HepG2 (cell line): ENCODE data around the gene ILDR1. TPM values are rescaled to one million over a fixed set of nuclear protein-coding genes. Genes with fewer than 3 reads are reported as not detected.

Experiments
- ATAC-seq: fragments of 200-7000 bp; cut with Tn5 transposase; 3 replicates; pipeline ENCODE4 v1.9.1; 2020; ENCODE audit warnings: mild to moderate bottlenecking, moderate library complexity
- BruUV-seq: library from RNA; stranded (reverse); fragments of 400-500 nt; replicated peaks from 2 replicates; lab custom pipeline; 2021; lab: Mats Ljungman, UMichigan
- CTCF ChIA-PET: fragments of 300-600 bp; formaldehyde crosslinking; extraction: SDS; loops from one replicate; lab custom pipeline; 2021; ENCODE audit warnings: low total read pairs, inconsistent platforms, low intra/inter-chr PET ratio; lab: Yijun Ruan, JAX
- POLR2A ChIA-PET: fragments of 350-600 bp; sonication (Branson Sonifier 250); formaldehyde crosslinking; loops from one replicate; lab custom pipeline; 2020; ENCODE audit warnings: antibody characterized with exemption, inconsistent platforms; lab: Yijun Ruan, JAX
- DNase-seq: peaks from one replicate; pipeline ENCODE4 v3.0.0-alpha.2; 2015; ENCODE audit warnings: low spot score
- FAIRE-seq: peaks from 3 replicates; lab custom pipeline; 2011; peaks lifted over from hg19 to GRCh38; lab: Jason Lieb, UNC
- H2AFZ ChIP-seq: one replicate; pipeline ENCODE4 v1.6.1; 2011; ENCODE audit warnings: low read length, inconsistent platforms
- H3K27ac ChIP-seq: fragments of 300-600 bp; 3 replicates; pipeline ENCODE4 v1.8.0; 2011; ENCODE audit warnings: mixed run types, mild to moderate bottlenecking, mixed read lengths, low read length, inconsistent platforms; ENCODE audit not compliant: insufficient read depth; ENCODE audit errors: extremely low read length
- H3K27me3 ChIP-seq, 2 experiments: fragments of 200-600 bp in 1 of 2; 2 replicates in 1 of 2; 3 replicates in 1 of 2; pipeline versions ENCODE4 v1.6.0 to v1.8.0; 2011; ENCODE audit warnings: low read length in 2 of 2, mild to moderate bottlenecking in 2 of 2, moderate library complexity in 2 of 2, inconsistent platforms in 1 of 2; ENCODE audit not compliant: insufficient read depth in 2 of 2, control insufficient read depth in 1 of 2
- H3K36me3 ChIP-seq, 2 experiments: fragments of 200-600 bp in 1 of 2; replicated peaks in 1 of 2; 2 replicates in 1 of 2; 3 replicates in 1 of 2; pipeline versions ENCODE4 v1.5.1 to v1.8.0; 2011; ENCODE audit warnings: low read length in 2 of 2, inconsistent platforms in 1 of 2; ENCODE audit not compliant: insufficient read depth in 2 of 2, control insufficient read depth in 1 of 2
- H3K4me1 ChIP-seq: 2 replicates; pipeline ENCODE4 v1.5.1; 2012; ENCODE audit warnings: low read length, inconsistent platforms; ENCODE audit not compliant: insufficient read depth
- H3K4me2 ChIP-seq: 2 replicates; pipeline ENCODE4 v1.6.0; 2011; ENCODE audit warnings: low read depth, low read length, inconsistent platforms
- H3K4me3 ChIP-seq, 3 experiments: fragments of 200-600 bp in 1 of 3; sonication (generic), shearing (Covaris generic) in 1 of 3; replicated peaks in 1 of 3; 2 replicates each; pipeline ENCODE4 v1.5.1; 2011 to 2016; ENCODE audit warnings: low read length in 3 of 3, inconsistent platforms in 2 of 3, low read depth in 2 of 3, mild to moderate bottlenecking in 2 of 3, control low read depth in 1 of 3, mixed read lengths in 1 of 3; ENCODE audit not compliant: insufficient read depth in 1 of 3
- H3K79me2 ChIP-seq: one replicate; pipeline ENCODE4 v1.6.1; 2011; ENCODE audit warnings: low read length, inconsistent platforms; ENCODE audit not compliant: insufficient read depth
- H3K9ac ChIP-seq: 2 replicates; pipeline ENCODE4 v1.6.0; 2011; ENCODE audit warnings: mild to moderate bottlenecking, low read depth, low read length, inconsistent platforms; ENCODE audit not compliant: insufficient read depth
- H3K9me3 ChIP-seq: 2 replicates; pipeline ENCODE4 v1.5.1; 2012; ENCODE audit warnings: mild to moderate bottlenecking, low read length
- H4K20me1 ChIP-seq: 2 replicates; pipeline ENCODE4 v1.6.0; 2011; ENCODE audit warnings: inconsistent platforms, mild to moderate bottlenecking, low read length, moderate library complexity; ENCODE audit not compliant: insufficient read depth
- GLI4 ChIP-seq: sonication (generic); formaldehyde crosslinking; IDR thresholded peaks from 2 replicates; pipeline ENCODE4 v1.5.1; 2020; ENCODE audit warnings: missing genetic modification reagents, mild to moderate bottlenecking, moderate library complexity, borderline replicate concordance
- HNF1B ChIP-seq: sonication (generic); formaldehyde crosslinking; IDR thresholded peaks from 2 replicates; pipeline ENCODE4 v1.5.1; 2020; ENCODE audit warnings: mild to moderate bottlenecking, moderate library complexity, missing genetic modification reagents
- HOXA9 ChIP-seq: sonication (generic); formaldehyde crosslinking; IDR thresholded peaks from 2 replicates; pipeline ENCODE4 v1.8.1; 2022; ENCODE audit warnings: missing genetic modification reagents, mild to moderate bottlenecking, moderate library complexity, borderline replicate concordance
- NFYB ChIP-seq: sonication (generic); formaldehyde crosslinking; IDR thresholded peaks from 2 replicates; pipeline ENCODE4 v1.4.0; 2020; ENCODE audit warnings: missing genetic modification reagents
- SALL2 ChIP-seq: sonication (generic); formaldehyde crosslinking; IDR thresholded peaks from 2 replicates; pipeline ENCODE4 v1.8.1; 2023; ENCODE audit warnings: mild to moderate bottlenecking, missing genetic modification reagents, inconsistent platforms
- SRY ChIP-seq: sonication (generic); formaldehyde crosslinking; IDR thresholded peaks from 2 replicates; pipeline ENCODE4 v1.8.0; 2022; ENCODE audit warnings: mild to moderate bottlenecking, missing genetic modification reagents
- ZFP36 ChIP-seq: fragments of 150-350 bp; IDR thresholded peaks from 2 replicates; pipeline ENCODE4 v1.6.1; 2018; ENCODE audit warnings: borderline replicate concordance, low read length, low read depth; ENCODE audit not compliant: partially characterized antibody
- ZNF83 ChIP-seq: sonication (generic); formaldehyde crosslinking; IDR thresholded peaks from 2 replicates; pipeline ENCODE4 v1.4.0; 2020; ENCODE audit warnings: missing genetic modification reagents, mild to moderate bottlenecking, borderline replicate concordance
- WGBS: methylation state at CpG from one replicate; pipeline ENCODE4 v1.1.6; 2017; ENCODE audit warnings: low lambda C conversion rate; 5-methylcytosine and 5-hydroxymethylcytosine counted together
- in situ Hi-C: cut with HindIII; loops from 2 replicates; pipeline ENCODE4 v1.10.0; 2017; ENCODE audit warnings: low pct_unique_long_range_greater_than_20kb; ENCODE audit not compliant: extremely low pct_ligation_motif_present
- intact Hi-C: fragments of 100-400 bp; cut with micrococcal nuclease; formaldehyde crosslinking; loops from one replicate; pipeline ENCODE4 v1.10.0; 2022; ENCODE audit not compliant: unreplicated experiment
- polyA plus RNA-seq, 8 experiments: library from polyadenylated mRNA; depleted of rRNA in 3 of 8; stranded (reverse) in 7 of 8; unstranded in 1 of 8; fragments of >200 nt; fragmentation: Illumina TruSeq in 4 of 8; extraction: Trizol in 4 of 8; gene quantifications; 2 replicates each; pipeline versions ENCODE4 v1.2.1 to v1.2.3, GENCODE V29; 2011 to 2016; ENCODE audit warnings: low read depth in 4 of 8, missing spikeins in 1 of 8, mixed read lengths in 1 of 8; ENCODE audit not compliant: insufficient read depth in 1 of 8
- total RNA-seq, 5 experiments: library from RNA; depleted of rRNA; stranded (reverse); fragments of >200 nt; fragmentation: Illumina TruSeq; extraction: Trizol; gene quantifications; 2 replicates each; pipeline ENCODE4 v1.2.3, GENCODE V29; 2016; ENCODE audit warnings: low read depth in 1 of 5

Gene ILDR1
- total and polyA plus RNA-seq, 2 of the 13 experiments (the other 11 are each of a cell fraction or from before 2014, with no cell fraction given), result not detected

GRCh38 chr3:122024800-122025199 lies 2.8 kb upstream of the ILDR1 start:
- POLR2A ChIA-PET, result no interaction called here
- no peak for TF ChIP-seq SALL2 (CRISPR knock-in tag)
- no peak for TF ChIP-seq ZNF83 (CRISPR knock-in tag)
- TF ChIP-seq NFYB (CRISPR knock-in tag), result no peak
- no peak for TF ChIP-seq HNF1B (CRISPR knock-in tag)
- TF ChIP-seq GLI4 (CRISPR knock-in tag), result no peak
- no peak for TF ChIP-seq HOXA9 (CRISPR knock-in tag)
- no peak for TF ChIP-seq SRY (CRISPR knock-in tag)
- no peak for TF ChIP-seq ZFP36
- in situ Hi-C loops (no loop called here), intact Hi-C loops (no loop called here)
- no peaks in the 10 kb centered on the region for H4K20me1 ChIP-seq
- no TSS peak for BruUV-seq
- H3K9ac ChIP-seq, result no peak overlapping the region
- no peaks in the 10 kb centered on the region for H3K4me1 ChIP-seq
- H3K27ac ChIP-seq, result no peak overlapping the region
- WGBS, result 2% methylated on average over 2 of the region's 2 CpGs
- no peaks in the 10 kb centered on the region for H3K9me3 ChIP-seq
- no peak for ATAC-seq
- CTCF ChIA-PET, result no interaction called here
- no peak overlapping the region for H3K4me3 ChIP-seq
- no peak overlapping the region for H2AFZ ChIP-seq
- DNase-seq, result no peak
- no peaks in the 10 kb centered on the region; a peak in 1 of 5 replicates for H3K27me3 ChIP-seq
- H3K79me2 ChIP-seq, result no peaks in the 10 kb centered on the region
- H3K4me2 ChIP-seq, result no peak overlapping the region
- FAIRE-seq, result no peak
- no peaks in the 10 kb centered on the region for H3K36me3 ChIP-seq
